Neural progenitor cell (in vitro differentiated cells): ENCODE data around the gene STX1A. TPM values are rescaled to one million over a fixed set of nuclear protein-coding genes. Genes with fewer than 3 reads are reported as not detected.

ENCODE experiments used
- DNase-seq: peaks from one replicate; pipeline ENCODE4 v3.0.0-alpha.2; 2016; ENCODE audit warnings: low spot score
- H2AFZ ChIP-seq: fragments of 200-600 bp; sonication (generic); replicated peaks from 2 replicates; pipeline ENCODE4 v1.6.1; 2016; ENCODE audit warnings: antibody characterized with exemption
- H3F3A ChIP-seq: fragments of 200-600 bp; sonication (generic); 2 replicates; pipeline ENCODE4 v1.6.1; 2016; ENCODE audit warnings: antibody characterized with exemption, low read depth
- H3K27ac ChIP-seq: fragments of 200-600 bp; sonication (generic); 2 replicates; pipeline ENCODE4 v1.5.1; 2016; ENCODE audit warnings: mild to moderate bottlenecking
- H3K27me3 ChIP-seq: fragments of 200-600 bp; sonication (generic); 2 replicates; pipeline ENCODE4 v1.6.1; 2016; ENCODE audit warnings: mild to moderate bottlenecking, moderate library complexity
- H3K36me3 ChIP-seq: fragments of 200-600 bp; sonication (generic); 2 replicates; pipeline ENCODE4 v1.5.1; 2016
- H3K4me1 ChIP-seq: fragments of 200-600 bp; sonication (generic); 2 replicates; pipeline ENCODE4 v1.6.1; 2016; ENCODE audit warnings: mixed run types
- H3K4me2 ChIP-seq: fragments of 200-600 bp; sonication (generic); 2 replicates; pipeline ENCODE4 v1.6.1; 2016
- H3K4me3 ChIP-seq: fragments of 200-600 bp; sonication (generic); 2 replicates; pipeline ENCODE4 v1.5.1; 2016
- H3K79me2 ChIP-seq: fragments of 200-600 bp; sonication (generic); 2 replicates; pipeline ENCODE4 v1.6.1; 2016; ENCODE audit warnings: low read depth
- H3K9ac ChIP-seq: fragments of 200-600 bp; sonication (generic); 2 replicates; pipeline ENCODE4 v1.6.1; 2016
- H3K9me3 ChIP-seq: fragments of 200-600 bp; sonication (generic); 2 replicates; pipeline ENCODE4 v1.5.1; 2016; ENCODE audit warnings: low read depth
- H4K20me1 ChIP-seq: fragments of 200-600 bp; sonication (generic); 2 replicates; pipeline ENCODE4 v1.6.1; 2016; ENCODE audit warnings: low read depth
- H3K27ac Mint-ChIP-seq: 3 replicates; pipeline ENCODE4 v1.8.0; 2021; ENCODE audit warnings: mixed read lengths
- H3K27me3 Mint-ChIP-seq: 2 replicates; pipeline ENCODE4 v1.8.0; 2022; ENCODE audit warnings: low read depth, mild to moderate bottlenecking, inconsistent platforms, moderate library complexity, mixed read lengths; ENCODE audit not compliant: insufficient read depth
- H3K36me3 Mint-ChIP-seq: 3 replicates; pipeline ENCODE4 v1.8.0; 2021; ENCODE audit warnings: mixed read lengths
- H3K4me1 Mint-ChIP-seq: 3 replicates; pipeline ENCODE4 v1.8.0; 2021; ENCODE audit warnings: mixed read lengths
- H3K4me3 Mint-ChIP-seq: 3 replicates; pipeline ENCODE4 v1.8.0; 2021; ENCODE audit warnings: mild to moderate bottlenecking, moderate library complexity, mixed read lengths
- H3K9me3 Mint-ChIP-seq: 3 replicates; pipeline ENCODE4 v1.8.0; 2020; ENCODE audit warnings: mixed read lengths
- CTCF ChIP-seq: fragments of 200-600 bp; sonication (generic); IDR thresholded peaks from 2 replicates; pipeline ENCODE4 v1.5.1; 2017; ENCODE audit warnings: antibody characterized with exemption, mild to moderate bottlenecking
- EZH2 ChIP-seq: fragments of 200-600 bp; sonication (generic); IDR thresholded peaks from 2 replicates; pipeline ENCODE4 v1.6.1; 2017; ENCODE audit warnings: antibody characterized with exemption, mild to moderate bottlenecking, moderate library complexity
- EZH2phosphoT487 ChIP-seq: fragments of 200-600 bp; sonication (generic); IDR thresholded peaks from 2 replicates; pipeline ENCODE4 v1.6.1; 2017; ENCODE audit warnings: antibody characterized with exemption
- total RNA-seq: library from RNA; depleted of rRNA; stranded (reverse); fragments of >200 nt; gene quantifications from 2 replicates; pipeline ENCODE4 v1.2.3, GENCODE V29; 2015; ENCODE audit warnings: low replicate concordance

STX1A gene
- total RNA-seq, 1 donor from 2014 or later, result 21.9 TPM

DNA sequence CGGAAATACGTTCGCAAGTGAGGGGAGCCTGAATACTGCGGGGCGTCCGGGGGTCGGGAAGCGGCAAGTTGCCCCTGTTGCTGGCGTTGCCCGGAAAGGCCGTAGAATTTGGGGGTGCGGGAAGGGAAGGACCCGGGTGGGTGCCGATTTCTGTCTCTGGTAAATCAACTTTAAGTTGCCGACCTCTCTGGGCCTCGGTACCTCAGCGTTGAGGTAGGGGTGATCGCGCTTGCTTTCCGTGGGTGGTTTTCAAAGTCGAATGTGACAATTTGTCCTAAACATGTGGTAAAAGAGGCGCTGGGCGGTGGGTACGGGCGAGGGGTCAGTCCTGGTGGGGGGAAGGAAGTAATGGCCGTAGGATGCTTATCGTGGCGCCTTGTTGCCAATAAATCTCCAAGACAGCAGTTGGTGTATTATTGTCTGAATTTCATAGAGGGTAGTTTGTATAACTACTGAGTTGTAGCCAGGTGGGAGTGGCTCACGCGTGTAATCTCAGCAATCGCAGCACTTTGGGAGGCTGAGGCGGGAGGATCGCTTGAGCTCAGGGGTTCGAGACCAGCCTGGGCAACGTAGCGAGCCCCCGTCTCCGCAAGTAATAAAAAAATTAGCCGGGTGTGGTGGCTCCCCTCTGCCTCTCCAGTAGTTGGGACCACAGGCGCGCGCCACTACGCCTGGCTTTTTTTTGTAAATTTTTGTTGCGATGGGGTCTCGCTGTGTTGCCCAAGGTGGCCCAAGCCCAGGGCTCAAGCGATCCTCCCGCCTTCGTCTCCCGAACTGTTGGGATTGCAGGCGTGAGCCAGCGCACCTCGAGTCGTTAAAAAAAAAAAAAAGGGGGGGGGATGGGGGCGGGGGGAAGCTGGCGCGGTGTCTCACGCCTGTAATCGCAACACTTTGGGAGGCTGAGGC lies 35.4 kb downstream of the STX1A start:
- no peak overlapping the region for H3K27ac ChIP-seq

DNA sequence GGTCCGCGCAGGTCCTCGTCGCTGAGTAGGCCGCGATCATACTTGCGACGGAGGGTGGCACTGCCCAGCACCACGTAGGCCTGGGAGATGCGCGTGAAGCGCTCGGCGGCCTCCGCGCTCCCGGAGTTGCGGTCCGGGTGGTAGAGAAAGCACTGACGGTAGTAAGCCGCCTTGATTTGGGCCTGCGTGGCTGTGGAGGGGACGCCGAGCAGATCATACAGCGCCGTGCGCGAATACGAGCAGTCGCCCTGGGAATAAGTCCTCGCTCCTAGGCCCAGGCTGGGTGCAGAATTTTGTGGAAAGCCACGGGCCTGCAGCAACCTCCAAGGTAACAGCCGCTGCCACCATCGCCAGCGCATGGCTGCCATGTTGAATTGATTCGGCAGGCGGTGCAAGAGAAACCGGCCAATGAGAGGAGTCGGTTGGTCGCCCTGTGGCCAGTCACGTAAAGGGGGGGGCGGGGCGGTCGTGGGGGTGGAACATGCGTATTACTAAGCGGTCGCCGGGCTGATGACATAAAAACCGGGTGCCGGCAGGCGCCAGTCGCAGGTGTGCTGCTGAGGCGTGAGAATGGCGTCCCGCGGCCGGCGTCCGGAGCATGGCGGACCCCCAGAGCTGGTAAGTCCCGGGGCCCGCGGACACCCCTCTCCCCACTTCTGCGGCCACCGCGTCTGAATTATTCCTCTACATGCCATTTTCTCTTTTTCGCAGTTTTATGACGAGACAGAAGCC lies 36.2 kb downstream of the STX1A start, which contains the start of the genes BUD23 and DNAJC30:
Gene BUD23 (plus strand): TSS at position 542 of the 732 bp plus-strand sequence. CDS start 29 bp downstream, at position 571.
Gene DNAJC30 (minus strand): TSS at position 398 of the 732 bp plus-strand sequence. CDS start 30 bp downstream, at position 368.
- peaks cover 11% of the 10 kb centered on the region for H3K36me3 Mint-ChIP-seq
- Histone ChIP-seq H3K4me1 (peaks cover 9% of the 10 kb centered on the region), H3F3A (no peaks in the 10 kb centered on the region), H3K4me2 (peak within 1 kb of the TSS; percentile 93), H3K9ac (peak within 1 kb of the TSS; percentile 90), H3K27ac (peak within 1 kb of the TSS; percentile 61), H3K79me2 (peaks cover 68% of the 10 kb centered on the region), H3K36me3 (no peaks in the 10 kb centered on the region), H4K20me1 (peaks cover 24% of the 10 kb centered on the region), H2AFZ (peak within 1 kb of the TSS; percentile 93), H3K9me3 (no peaks in the 10 kb centered on the region), H3K27me3 (no peaks in the 10 kb centered on the region), H3K4me3 (peak within 1 kb of the TSS; percentile 95)
- peak within 1 kb of the TSS; percentile 89 for H3K27ac Mint-ChIP-seq
- H3K4me3 Mint-ChIP-seq, result peak within 1 kb of the TSS; percentile 98
- H3K9me3 Mint-ChIP-seq, result no peaks in the 10 kb centered on the region
- peaks cover 23% of the 10 kb centered on the region for H3K4me1 Mint-ChIP-seq
- DNase-seq, result peak; percentile 98
- no peak for TF ChIP-seq EZH2phosphoT487
- TF ChIP-seq EZH2, result peak; percentile 22
- peaks cover 4% of the 10 kb centered on the region for H3K27me3 Mint-ChIP-seq

More for the DNA sequence above, 35.4 kb downstream of the STX1A start:
- Histone ChIP-seq H3K4me1 (peaks cover 9% of the 10 kb centered on the region), H3K9me3 (no peaks in the 10 kb centered on the region), H3K27me3 (no peaks in the 10 kb centered on the region), H3K4me3 (peak overlapping the region; percentile 95), H3K79me2 (peaks cover 68% of the 10 kb centered on the region), H2AFZ (peak overlapping the region; percentile 82), H3F3A (no peaks in the 10 kb centered on the region), H3K9ac (peak overlapping the region; percentile 86), H4K20me1 (peaks cover 24% of the 10 kb centered on the region), H3K36me3 (no peaks in the 10 kb centered on the region), H3K4me2 (peak overlapping the region; percentile 85)
- Mint-ChIP-seq H3K4me3 (peak overlapping the region; percentile 98), H3K9me3 (no peaks in the 10 kb centered on the region), H3K27ac (peak overlapping the region; percentile 89), H3K36me3 (peaks cover 13% of the 10 kb centered on the region), H3K4me1 (peaks cover 23% of the 10 kb centered on the region), H3K27me3 (peaks cover 4% of the 10 kb centered on the region)
- no peak for TF ChIP-seq CTCF
- no peak for TF ChIP-seq EZH2phosphoT487
- no peak for TF ChIP-seq EZH2
- DNase-seq, result no peak

GRCh38 chr7:73682745-73683055 lies 36.8 kb downstream of the STX1A start:
- no peak overlapping the region for H3K27ac Mint-ChIP-seq
- Histone ChIP-seq H3K9ac (peak overlapping the region; percentile 90), H3F3A (no peaks in the 10 kb centered on the region), H3K4me3 (peak overlapping the region; percentile 95), H3K27me3 (no peaks in the 10 kb centered on the region), H2AFZ (peak overlapping the region; percentile 93), H3K79me2 (peaks cover 68% of the 10 kb centered on the region), H3K36me3 (no peaks in the 10 kb centered on the region), H3K4me2 (peak overlapping the region; percentile 93), H3K27ac (peak overlapping the region; percentile 61), H3K4me1 (peaks cover 9% of the 10 kb centered on the region), H3K9me3 (no peaks in the 10 kb centered on the region), H4K20me1 (peaks cover 24% of the 10 kb centered on the region)
- peak; percentile 33 for DNase-seq
- peaks cover 23% of the 10 kb centered on the region for H3K4me1 Mint-ChIP-seq
- TF ChIP-seq EZH2phosphoT487 (no peak), EZH2 (no peak), CTCF (no peak)
- H3K4me3 Mint-ChIP-seq, result peak overlapping the region; percentile 98
- peaks cover 8% of the 10 kb centered on the region for H3K27me3 Mint-ChIP-seq
- no peaks in the 10 kb centered on the region for H3K9me3 Mint-ChIP-seq
- H3K36me3 Mint-ChIP-seq, result peaks cover 15% of the 10 kb centered on the region
